ENCODE results near the gene RNU5B-1.
"Not testable (repeated sequence)": the region's sequence is repeated elsewhere in the genome, so short reads cannot be mapped to it uniquely, and the experiment has no call there.

The RNU5B-1 gene

DNA sequence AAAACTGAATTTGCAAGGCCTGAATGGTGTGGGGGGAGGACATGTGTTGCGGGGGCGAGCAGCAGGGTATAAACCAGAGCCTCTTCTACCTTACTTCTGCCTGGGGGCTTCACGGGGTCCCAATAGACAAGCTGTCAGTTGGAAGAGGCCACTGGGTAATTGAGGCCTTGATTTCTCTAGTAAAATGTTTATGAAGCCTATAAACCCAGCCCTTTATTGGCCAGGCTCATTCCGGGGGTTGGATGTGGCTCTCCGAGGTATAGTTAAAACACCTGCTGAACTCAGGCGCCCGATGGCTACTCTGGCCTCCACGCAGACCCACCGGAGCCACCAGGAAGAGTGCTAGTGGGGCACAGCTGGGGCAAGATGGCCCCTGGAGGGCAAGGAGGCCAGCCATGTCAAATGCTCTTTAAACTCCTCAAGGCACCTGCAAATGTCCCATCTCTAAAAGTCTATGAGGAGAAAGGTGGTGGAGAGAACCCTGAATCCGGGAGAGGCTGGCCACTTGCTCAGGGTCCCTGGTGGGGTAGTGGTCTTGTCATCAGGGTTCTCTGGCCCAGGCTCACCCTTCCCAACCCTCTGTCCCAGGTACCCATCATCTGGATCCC is 39.0 kb downstream of the RNU5B-1 start:
- no peak overlapping the region for H3K4me3 Mint-ChIP-seq
- H3K4me1 Mint-ChIP-seq: no peaks in the 10 kb centered on the region
- H3K9me3 Mint-ChIP-seq: no peaks in the 10 kb centered on the region
- H3K27ac Mint-ChIP-seq: no peak overlapping the region
- H3K36me3 Mint-ChIP-seq: no peaks in the 10 kb centered on the region
- peaks cover 5% of the 10 kb centered on the region for H3K27me3 Mint-ChIP-seq

DNA sequence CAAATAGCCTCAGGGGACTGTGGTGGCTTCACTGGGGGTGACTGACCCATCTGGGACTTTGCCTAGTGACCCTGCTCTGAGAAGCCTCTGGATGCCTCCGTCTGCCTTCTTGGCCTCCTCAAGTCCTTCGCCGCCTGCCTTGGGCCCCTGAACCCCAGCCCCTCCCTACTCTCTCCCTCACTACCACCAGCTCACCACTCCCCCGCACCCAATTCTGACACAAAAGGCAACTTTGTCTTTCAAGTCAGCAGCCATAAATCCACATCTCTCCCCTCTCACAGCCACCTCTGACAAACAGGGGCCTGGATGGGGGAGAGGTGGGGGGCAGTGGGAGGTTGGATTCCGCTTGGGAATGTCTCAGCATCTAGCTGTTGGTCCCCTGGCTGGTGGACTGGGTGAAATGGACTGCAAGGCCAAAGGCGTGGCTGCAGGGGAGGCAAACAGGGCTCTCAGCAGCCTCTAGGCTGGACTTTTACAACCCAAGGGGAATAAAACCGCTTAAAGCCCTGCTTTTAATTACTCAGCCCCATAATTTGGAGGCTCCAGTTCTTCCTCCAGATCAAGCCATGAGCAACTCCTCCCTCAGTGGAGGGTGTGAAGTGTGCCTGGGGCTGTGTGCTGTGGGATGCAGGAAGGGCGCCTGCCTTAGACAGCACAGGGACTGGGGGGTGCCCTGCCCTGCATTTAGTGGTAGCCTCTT is 39.9 kb downstream of the RNU5B-1 start:
- H3K4me3 Mint-ChIP-seq: no peak overlapping the region
- H3K27ac Mint-ChIP-seq: no peak overlapping the region
- no peaks in the 10 kb centered on the region for H3K36me3 Mint-ChIP-seq
- peaks cover 6% of the 10 kb centered on the region for H3K27me3 Mint-ChIP-seq
- H3K9me3 Mint-ChIP-seq: no peaks in the 10 kb centered on the region
- H3K4me1 Mint-ChIP-seq: no peaks in the 10 kb centered on the region

DNA sequence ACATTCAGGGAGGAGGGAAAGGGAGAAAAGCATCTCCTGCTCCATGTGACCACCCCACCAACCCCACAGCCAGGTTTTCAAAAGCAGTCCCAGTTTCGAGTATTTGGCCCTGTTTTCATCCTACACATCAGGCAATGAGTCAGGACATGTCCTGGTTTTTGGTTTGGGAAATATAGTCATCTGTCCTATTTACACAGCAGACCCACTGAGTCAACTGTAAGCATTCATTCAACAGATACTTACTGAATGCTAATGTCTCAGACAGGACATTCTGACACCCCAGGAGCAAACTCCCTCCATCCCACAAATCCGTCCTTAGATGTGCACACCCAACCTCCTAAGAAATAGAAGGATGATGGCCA is 40.4 kb downstream of the RNU5B-1 start:
- H3K36me3 Mint-ChIP-seq: no peaks in the 10 kb centered on the region
- H3K27me3 Mint-ChIP-seq: peaks cover 8% of the 10 kb centered on the region
- H3K9me3 Mint-ChIP-seq: no peaks in the 10 kb centered on the region
- H3K4me3 Mint-ChIP-seq: no peak overlapping the region
- H3K27ac Mint-ChIP-seq: no peak overlapping the region
- H3K4me1 Mint-ChIP-seq: no peaks in the 10 kb centered on the region

DNA sequence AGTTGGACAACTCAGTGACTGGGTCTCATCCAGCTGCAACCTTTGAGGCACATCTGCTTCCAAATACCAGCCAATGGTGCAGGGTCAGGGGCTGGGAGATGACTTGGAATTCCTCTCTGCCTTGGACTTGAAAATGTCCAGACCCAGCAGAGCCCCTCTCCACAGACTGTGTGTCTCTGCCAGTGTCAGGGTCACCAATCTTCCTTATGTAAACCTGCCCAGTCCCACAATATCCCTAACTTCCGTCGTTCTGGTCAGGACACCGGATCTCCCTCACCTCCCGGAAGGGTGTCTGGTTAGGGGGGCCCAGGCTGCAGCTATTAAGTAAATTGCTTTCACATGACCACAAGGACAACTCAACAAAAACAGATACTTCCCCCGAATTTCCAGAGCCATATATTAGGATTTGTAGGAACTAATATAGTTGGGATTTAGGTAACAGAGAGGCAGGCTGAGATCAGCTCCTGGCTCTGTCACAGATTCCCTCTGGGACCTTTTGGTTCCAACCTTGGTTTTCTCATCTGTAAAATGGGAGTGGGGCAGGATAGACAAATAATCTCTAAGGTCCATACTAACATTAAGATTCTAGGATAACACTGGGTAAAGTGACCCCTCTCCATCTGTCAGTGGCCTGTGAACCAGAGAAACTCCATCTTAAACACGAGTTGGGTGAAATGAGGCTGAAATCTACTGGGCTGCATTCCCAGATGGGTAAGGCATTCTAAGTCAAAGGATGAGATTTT is 42.5 kb downstream of the RNU5B-1 start:
- no peaks in the 10 kb centered on the region for H3K9me3 Mint-ChIP-seq
- peaks cover 2% of the 10 kb centered on the region for H3K36me3 Mint-ChIP-seq
- H3K4me3 Mint-ChIP-seq: no peak overlapping the region
- peaks cover 10% of the 10 kb centered on the region for H3K27me3 Mint-ChIP-seq
- no peak overlapping the region for H3K27ac Mint-ChIP-seq
- no peaks in the 10 kb centered on the region for H3K4me1 Mint-ChIP-seq

DNA sequence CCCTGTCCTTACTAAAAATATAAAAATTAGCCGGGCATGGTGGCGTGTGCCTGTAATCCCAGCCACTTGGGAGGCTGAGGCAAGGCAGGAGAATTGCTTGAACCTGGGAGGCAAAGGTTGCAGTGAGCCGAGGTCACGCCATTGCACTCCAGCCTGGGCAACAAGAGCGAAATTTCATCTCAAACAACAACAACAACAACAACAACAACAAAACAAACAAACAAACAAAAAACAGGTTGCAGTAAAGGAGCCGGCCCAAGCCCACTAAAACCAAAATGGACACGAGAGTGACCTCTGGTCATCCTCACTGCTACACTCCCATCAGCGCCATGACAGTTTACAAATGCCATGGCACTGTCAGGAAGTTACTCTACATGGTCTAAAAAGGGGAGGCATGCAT is 43.3 kb downstream of the RNU5B-1 start:
- H3K27me3 Mint-ChIP-seq: peaks cover 13% of the 10 kb centered on the region
- not testable (repeated sequence) for H3K27ac Mint-ChIP-seq, H3K4me3 Mint-ChIP-seq, H3K4me1 Mint-ChIP-seq, H3K9me3 Mint-ChIP-seq, H3K36me3 Mint-ChIP-seq

DNA sequence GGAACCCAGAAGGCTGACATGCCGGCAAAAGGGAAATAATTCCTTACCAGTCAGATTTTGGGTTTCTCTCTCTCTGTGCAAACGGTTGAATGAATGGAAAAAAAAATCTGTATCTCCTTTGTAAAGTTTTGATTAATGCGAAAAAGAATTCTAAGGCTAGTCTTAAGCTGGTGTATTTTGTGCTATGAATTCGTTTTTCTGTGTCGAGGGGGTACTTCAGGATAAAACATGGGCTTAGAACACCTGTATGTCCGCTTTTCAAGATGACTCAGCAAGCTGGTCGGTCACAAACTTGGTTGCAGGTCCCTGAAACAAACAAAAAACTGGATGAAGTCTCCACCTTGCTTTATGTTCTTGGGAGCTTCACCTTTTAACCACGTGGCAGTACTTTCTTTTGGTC is 44.9 kb downstream of the RNU5B-1 start:
- Mint-ChIP-seq H3K9me3 (no peaks in the 10 kb centered on the region), H3K27me3 (peaks cover 26% of the 10 kb centered on the region), H3K4me1 (no peaks in the 10 kb centered on the region), H3K36me3 (peaks cover 2% of the 10 kb centered on the region), H3K27ac (no peak overlapping the region), H3K4me3 (no peak overlapping the region)

DNA sequence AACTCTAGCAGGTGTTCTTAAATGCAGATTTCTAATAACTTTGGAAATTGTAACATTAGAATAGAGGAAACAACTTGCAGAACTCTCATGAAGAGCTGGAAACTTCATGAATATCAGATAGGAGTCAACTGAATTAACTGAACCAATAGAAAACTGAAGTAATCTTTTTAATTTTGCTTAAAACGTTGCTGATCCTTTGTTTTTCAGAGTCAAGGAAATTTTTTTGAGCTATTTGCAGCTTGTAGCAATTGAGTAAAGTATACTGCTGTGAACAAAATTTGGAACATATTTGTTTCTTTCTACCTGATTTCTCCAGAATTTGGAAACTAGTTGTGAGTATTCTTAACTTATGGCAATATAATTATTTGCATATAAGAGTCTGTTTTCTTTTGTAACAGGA is 47.5 kb downstream of the RNU5B-1 start:
- H3K27me3 Mint-ChIP-seq: peaks cover 34% of the 10 kb centered on the region
- H3K4me3 Mint-ChIP-seq, H3K9me3 Mint-ChIP-seq, H3K36me3 Mint-ChIP-seq, H3K4me1 Mint-ChIP-seq, H3K27ac Mint-ChIP-seq: not testable (repeated sequence)

Measured in activated naive CD4-positive, alpha-beta T cell treated with anti-CD3 and anti-CD28 coated beads, Interleukin-2, amount 50 U/mL, for 24 hours (primary cell).